AG09319 (cell line): ENCODE data around the gene PLCL1.

Experiments used
- DNase-seq: peaks from one replicate; pipeline ENCODE4 v3.0.0-alpha.2; 2010; ENCODE audit warnings: low read depth; ENCODE audit errors: extremely low read depth
- TF ChIP-seq, protein P1 (sequence below): IDR thresholded peaks from 2 replicates; pipeline ENCODE4 v1.5.1; 2011; ENCODE audit warnings: low read depth, mild to moderate bottlenecking, inconsistent platforms, low read length, moderate library complexity

PLCL1 gene

DNA sequence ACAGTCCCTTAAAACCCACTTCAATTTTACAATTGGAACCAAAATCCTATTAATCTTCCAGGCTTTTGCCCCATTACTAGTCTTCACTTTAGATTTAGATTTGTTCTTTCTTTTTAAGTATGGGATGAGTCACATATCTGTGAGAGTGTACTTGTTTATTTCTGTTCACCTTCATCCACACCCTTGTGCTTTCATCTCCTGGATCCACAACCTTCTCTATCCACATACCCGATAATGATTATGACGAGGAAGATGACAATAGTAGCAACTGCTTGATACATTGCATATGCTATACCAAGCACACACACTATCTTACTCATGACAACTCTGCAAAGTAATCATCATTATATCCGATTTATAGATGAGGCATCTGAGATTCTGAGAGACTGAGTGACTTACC lies 297.3 kb downstream of the PLCL1 start:
- no peak for DNase-seq
- TF ChIP-seq, protein P1, sequence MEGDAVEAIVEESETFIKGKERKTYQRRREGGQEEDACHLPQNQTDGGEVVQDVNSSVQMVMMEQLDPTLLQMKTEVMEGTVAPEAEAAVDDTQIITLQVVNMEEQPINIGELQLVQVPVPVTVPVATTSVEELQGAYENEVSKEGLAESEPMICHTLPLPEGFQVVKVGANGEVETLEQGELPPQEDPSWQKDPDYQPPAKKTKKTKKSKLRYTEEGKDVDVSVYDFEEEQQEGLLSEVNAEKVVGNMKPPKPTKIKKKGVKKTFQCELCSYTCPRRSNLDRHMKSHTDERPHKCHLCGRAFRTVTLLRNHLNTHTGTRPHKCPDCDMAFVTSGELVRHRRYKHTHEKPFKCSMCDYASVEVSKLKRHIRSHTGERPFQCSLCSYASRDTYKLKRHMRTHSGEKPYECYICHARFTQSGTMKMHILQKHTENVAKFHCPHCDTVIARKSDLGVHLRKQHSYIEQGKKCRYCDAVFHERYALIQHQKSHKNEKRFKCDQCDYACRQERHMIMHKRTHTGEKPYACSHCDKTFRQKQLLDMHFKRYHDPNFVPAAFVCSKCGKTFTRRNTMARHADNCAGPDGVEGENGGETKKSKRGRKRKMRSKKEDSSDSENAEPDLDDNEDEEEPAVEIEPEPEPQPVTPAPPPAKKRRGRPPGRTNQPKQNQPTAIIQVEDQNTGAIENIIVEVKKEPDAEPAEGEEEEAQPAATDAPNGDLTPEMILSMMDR, result no peak

DNA sequence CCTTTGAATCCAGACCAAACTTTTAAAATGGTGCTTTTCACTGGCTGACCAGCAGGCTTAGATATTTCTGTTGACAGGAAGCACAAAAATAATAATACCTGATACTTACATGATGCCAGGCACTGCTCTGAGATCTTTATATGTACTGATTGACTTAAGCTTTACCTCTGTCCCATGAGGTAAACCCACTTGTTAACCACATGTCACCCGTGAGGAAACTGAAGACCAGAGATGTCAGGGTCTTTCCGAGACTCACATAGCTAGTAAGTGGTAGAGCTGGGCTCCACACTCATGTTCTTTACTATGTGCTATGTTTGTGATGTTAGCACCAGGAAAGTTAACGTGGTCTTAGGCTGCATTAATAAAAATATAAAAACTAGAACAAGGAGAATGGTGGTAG lies 297.7 kb downstream of the PLCL1 start:
- DNase-seq, result no peak
- TF ChIP-seq, protein P1, result no peak

DNA sequence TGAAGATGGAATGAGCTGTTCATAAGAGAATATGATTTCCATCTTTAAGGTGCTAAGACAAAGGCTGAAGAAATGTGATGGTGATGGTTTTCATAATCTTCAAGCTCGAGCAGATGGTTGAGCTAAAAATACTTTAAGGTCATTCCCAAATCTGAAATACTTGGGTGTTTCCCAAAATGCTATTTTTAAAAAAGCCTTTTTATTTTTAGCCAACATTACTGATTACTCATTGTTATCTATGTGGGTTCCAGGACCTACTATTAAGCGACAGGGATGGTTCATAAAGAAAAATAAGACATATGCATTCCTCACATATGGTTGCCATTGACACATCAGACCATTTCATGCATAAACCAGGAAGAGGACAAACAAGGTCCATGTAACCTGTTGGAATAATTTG lies 298.5 kb downstream of the PLCL1 start:
- no peak for DNase-seq
- TF ChIP-seq, protein P1, result no peak

DNA sequence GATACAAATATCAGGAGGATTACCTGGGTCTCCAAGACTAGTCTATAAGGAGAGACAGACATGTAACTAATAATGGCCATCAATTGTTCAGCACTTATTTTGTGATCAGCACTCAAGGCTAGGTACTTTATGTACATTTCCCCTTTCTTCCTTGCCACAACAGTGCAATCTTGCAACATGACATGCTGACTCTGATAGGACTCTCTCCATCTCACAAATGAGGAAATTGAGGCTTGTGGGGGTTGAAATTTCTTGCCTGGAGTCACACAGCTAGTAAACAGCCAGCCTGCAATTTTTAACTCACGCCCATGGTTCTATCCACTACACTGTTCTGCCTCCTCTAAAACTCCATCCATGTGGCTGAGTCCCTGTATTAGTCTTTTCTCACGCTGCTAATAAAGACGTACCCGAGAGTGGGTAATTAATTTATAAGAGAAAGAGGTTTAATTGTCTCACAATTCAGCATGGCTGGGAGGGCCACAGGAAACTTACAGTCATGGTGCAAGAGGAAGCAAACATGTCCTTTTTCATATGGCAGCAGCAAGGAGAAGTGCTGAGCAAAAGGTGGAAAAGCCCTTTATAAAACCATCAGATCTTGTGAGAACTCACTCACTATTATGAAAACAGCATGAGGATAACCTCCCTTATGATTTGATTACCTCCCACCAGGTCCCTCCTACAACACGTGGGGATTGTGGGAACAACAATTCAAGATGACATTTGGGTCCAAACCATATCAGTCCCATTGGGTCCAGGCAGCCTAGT lies 302.4 kb downstream of the PLCL1 start:
- no peak for DNase-seq
- TF ChIP-seq, protein P1, result no peak

DNA sequence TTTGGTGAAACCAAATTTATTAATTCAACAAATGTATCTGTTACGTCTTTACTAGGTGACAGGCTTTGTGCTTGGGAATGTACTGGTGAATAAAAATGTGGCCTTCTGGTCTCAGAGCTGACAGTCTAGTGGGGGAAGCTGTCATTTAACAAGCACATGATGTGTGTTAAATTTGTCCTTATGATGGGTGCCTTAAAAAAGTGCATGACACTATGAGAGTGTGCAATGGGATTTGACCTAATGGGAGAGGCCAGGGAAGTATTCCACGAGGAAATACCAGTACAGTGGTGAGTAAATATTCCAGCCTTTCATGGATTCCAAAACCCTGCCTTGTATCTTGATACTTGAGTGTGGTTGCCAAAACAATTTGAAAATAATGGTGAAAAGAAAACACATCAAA lies 308.9 kb downstream of the PLCL1 start:
- TF ChIP-seq, protein P1, result no peak
- DNase-seq, result no peak

DNA sequence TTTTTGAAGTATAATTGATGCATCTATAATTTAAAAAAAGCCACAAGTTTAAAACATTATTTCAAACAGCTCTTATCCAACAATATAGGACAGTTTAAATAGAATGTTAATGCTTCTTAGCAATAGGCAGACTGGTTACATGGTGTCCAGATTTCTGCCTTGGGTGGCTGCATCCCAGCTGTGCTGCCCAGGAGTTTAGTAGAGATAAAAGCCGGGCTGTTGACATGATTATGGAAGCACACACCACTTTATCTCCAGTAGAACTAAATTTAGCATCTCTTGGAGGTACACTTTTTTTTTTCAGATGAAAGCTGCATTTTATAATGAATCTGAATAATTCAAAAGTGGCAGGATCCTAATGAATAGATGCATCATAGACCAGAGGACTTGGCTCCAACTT lies 309.7 kb downstream of the PLCL1 start:
- no peak for DNase-seq

DNA sequence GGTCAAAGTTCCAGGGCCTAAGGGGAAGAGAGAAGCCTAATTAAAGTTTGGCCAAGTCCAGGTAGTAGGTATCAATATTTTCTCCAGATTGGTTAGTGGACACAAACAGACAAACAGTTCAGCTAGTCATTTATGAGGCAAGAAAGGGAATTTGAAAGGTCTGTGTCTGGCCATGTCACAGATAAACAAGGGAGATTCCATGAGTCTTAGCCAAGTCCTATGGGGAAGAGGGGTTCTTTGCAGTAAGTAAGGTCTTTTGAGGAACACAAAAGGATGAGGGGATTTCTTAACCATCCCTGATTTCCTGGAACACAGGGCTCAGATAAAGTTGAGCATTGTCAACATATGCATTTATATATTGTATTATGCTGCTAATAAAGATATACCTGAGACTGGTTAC lies 310.8 kb downstream of the PLCL1 start:
- no peak for DNase-seq
- TF ChIP-seq, protein P1, result no peak

More for the DNA sequence above, 309.7 kb downstream of the PLCL1 start:
- TF ChIP-seq, protein P1, result no peak
